ENCODE data around the gene KCNJ10.

GRCh38 chr1:159980076-159980475 lies 89.9 kb downstream of the KCNJ10 start:
- no peak for TF ChIP-seq CTCF (IDR thresholded peaks at IDR 0.05)
- no peak for TF ChIP-seq POLR2A (IDR thresholded peaks at IDR 0.05)
- no peak for TF ChIP-seq EP300 (IDR thresholded peaks at IDR 0.05)
